Kidney (tissue), 14 donors: ENCODE results near the gene MYOZ3. TPM values are rescaled to one million over a fixed set of nuclear protein-coding genes. Genes with fewer than 3 reads are reported as not detected.

Experiments used
- DNase-seq, 5 donors: peaks; one replicate each; pipeline ENCODE4 v3.0.0-alpha.2; 2013 to 2020
- FAIRE-seq: peaks from 2 replicates; lab custom pipeline; 2012; peaks lifted over from hg19 to GRCh38; lab: Jason Lieb, UNC
- H3K27ac ChIP-seq, 2 donors: one replicate each; pipeline ENCODE4 v1.7.0; 2013; ENCODE audit warnings: low read depth in 2 of 2, low read length in 2 of 2, inconsistent platforms in 1 of 2
- H3K27me3 ChIP-seq: one replicate; pipeline ENCODE4 v1.7.1; 2013; ENCODE audit warnings: low read length, inconsistent platforms; ENCODE audit not compliant: control insufficient read depth, insufficient read depth
- H3K36me3 ChIP-seq, 3 donors: one replicate each; pipeline versions ENCODE4 v1.7.0 to v1.7.1; 2013; ENCODE audit warnings: low read length in 3 of 3, control low read depth in 1 of 3, inconsistent platforms in 1 of 3; ENCODE audit not compliant: insufficient read depth in 3 of 3, control insufficient read depth in 2 of 3
- H3K4me1 ChIP-seq, 3 donors: one replicate each; pipeline versions ENCODE4 v1.7.0 to v1.7.1; 2013; ENCODE audit warnings: low read length in 3 of 3, inconsistent platforms in 1 of 3, low read depth in 1 of 3; ENCODE audit not compliant: control insufficient read depth in 2 of 3, insufficient read depth in 2 of 3
- H3K4me3 ChIP-seq, 3 donors: one replicate each; pipeline versions ENCODE4 v1.7.0 to v1.8.1; 2013; ENCODE audit warnings: low read length in 3 of 3, control low read depth in 1 of 3, inconsistent platforms in 1 of 3
- H3K9ac ChIP-seq, 3 donors: one replicate each; pipeline versions ENCODE4 v1.7.0 to v1.7.1; 2013; ENCODE audit warnings: low read length in 3 of 3, control low read depth in 1 of 3, inconsistent platforms in 1 of 3
- H3K9me3 ChIP-seq, 3 donors: one replicate each; pipeline versions ENCODE4 v1.7.0 to v1.7.1; 2013; ENCODE audit warnings: low read length in 3 of 3, control low read depth in 1 of 3, inconsistent platforms in 1 of 3; ENCODE audit not compliant: control insufficient read depth in 2 of 3, insufficient read depth in 1 of 3
- intact Hi-C: fragments of 100-400 bp; cut with DNase I; formaldehyde crosslinking; loops from one replicate; pipeline ENCODE4 v1.11.1; 2022
- polyA plus RNA-seq: library from polyadenylated mRNA; stranded (reverse); fragments of 350-450 nt; fragmentation: Illumina TruSeq; extraction: RNeasy Lipid Tissue Mini Kit (QIAGEN cat#74804); gene quantifications from one replicate; pipeline ENCODE4 v1.2.3, GENCODE V29; 2014; ENCODE audit warnings: low read depth, low replicate concordance; ENCODE audit not compliant: insufficient read depth
- total RNA-seq: library from RNA; stranded (reverse); fragmentation: NEBNext Ultra II Directional; extraction: Animal tissue kit (Norgen Biotek cat#: 25700); gene quantifications from one replicate; pipeline ENCODE4 v1.2.1, GENCODE V29; 2021
- TF ChIP-seq, protein P1 (sequence below): IDR thresholded peaks from 3 replicates; pipeline ENCODE4 v1.5.1; 2012; ENCODE audit warnings: mild to moderate bottlenecking, moderate library complexity, borderline replicate concordance; ENCODE audit not compliant: insufficient read depth; ENCODE audit errors: extremely low read depth
- donor health status: control.
- donor health status: control.
- donor health status: control.
- donor health status: control.
- donor health status: control.
- donor health status: DM: yes; HTN: yes; CAD: no.
- donor health status: Normal renal cell carcinoma (clear cell type).

MYOZ3 gene
- total and polyA plus RNA-seq, 2 donors from 2014 or later, result 0.66 to 1.3 TPM

DNA sequence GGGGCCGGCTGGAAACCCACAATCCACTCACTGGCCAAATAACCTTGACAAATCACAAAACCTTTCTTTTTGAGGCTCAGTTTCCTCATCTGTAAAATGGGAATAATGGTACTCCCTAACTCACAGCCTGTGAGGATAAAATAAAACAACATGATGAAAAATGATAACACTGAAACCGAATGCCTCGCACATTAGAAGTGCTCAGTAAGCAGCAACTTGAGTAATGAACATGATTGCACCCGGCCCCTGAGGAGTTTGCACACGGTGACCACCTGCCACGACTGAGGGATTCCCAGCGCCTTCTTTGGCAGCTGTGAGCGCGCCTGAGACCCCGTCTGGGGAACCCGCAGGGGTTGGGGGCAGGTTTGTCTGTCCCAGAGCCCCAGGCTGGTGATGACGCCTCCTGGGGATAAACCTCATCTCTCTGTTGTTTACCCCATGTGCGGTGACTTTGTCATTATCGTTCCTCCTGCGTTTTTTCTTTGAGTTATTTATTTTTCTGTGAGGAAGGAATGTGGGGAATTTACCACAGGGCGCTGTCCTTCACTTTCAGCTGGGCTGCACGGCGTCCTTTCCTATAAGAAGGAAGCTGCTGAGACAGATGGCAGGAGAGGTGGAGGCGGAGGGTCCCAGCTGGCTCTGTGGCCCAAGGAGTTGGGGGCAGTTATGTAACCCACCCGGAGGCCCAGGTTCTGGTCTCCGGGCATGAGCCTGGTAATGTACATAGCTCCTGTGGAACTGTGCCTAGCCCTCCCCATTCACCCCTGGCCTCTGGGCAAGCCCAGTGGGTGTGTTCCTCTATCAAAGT is 23.6 kb upstream of the MYOZ3 start:
- Histone ChIP-seq H3K36me3 (no peaks in the 10 kb centered on the region), H3K27me3 (no peaks in the 10 kb centered on the region), H3K27ac (peak overlapping the region in 1 of 2 donors; percentile 71), H3K4me1 (peaks cover 0 to 40% (median 35%) of the 10 kb centered on the region in 3 donors), H3K9ac (no peak overlapping the region), H3K9me3 (no peaks in the 10 kb centered on the region), H3K4me3 (no peak overlapping the region)
- TF ChIP-seq, protein P1, sequence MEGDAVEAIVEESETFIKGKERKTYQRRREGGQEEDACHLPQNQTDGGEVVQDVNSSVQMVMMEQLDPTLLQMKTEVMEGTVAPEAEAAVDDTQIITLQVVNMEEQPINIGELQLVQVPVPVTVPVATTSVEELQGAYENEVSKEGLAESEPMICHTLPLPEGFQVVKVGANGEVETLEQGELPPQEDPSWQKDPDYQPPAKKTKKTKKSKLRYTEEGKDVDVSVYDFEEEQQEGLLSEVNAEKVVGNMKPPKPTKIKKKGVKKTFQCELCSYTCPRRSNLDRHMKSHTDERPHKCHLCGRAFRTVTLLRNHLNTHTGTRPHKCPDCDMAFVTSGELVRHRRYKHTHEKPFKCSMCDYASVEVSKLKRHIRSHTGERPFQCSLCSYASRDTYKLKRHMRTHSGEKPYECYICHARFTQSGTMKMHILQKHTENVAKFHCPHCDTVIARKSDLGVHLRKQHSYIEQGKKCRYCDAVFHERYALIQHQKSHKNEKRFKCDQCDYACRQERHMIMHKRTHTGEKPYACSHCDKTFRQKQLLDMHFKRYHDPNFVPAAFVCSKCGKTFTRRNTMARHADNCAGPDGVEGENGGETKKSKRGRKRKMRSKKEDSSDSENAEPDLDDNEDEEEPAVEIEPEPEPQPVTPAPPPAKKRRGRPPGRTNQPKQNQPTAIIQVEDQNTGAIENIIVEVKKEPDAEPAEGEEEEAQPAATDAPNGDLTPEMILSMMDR, result no peak
- FAIRE-seq (no peak), DNase-seq (peak in 4 of 5 donors; percentile 72 to 88 (median 76))
- intact Hi-C loops, result no loop called here

- DNase-seq (no peak), FAIRE-seq (no peak)
- Histone ChIP-seq H3K27me3 (no peaks in the 10 kb centered on the region), H3K36me3 (no peaks in the 10 kb centered on the region), H3K9me3 (no peaks in the 10 kb centered on the region), H3K4me1 (peaks cover 0 to 46% (median 38%) of the 10 kb centered on the region in 3 donors), H3K4me3 (no peak overlapping the region), H3K27ac (peak overlapping the region; percentile 48 to 71), H3K9ac (peak overlapping the region in 1 of 3 donors; percentile 22)
- intact Hi-C loops, result no loop called here
- TF ChIP-seq, protein P1, result no peak
Measured at GRCh38 chr5:150638053-150638444, 23.0 kb upstream of the MYOZ3 start.

- H3K4me1 ChIP-seq, result peaks cover 0 to 48% (median 41%) of the 10 kb centered on the region in 3 donors
- DNase-seq (peak in 1 of 5 donors; percentile 49), FAIRE-seq (no peak)
- TF ChIP-seq, protein P1, result no peak
- H3K27me3 ChIP-seq, result no peaks in the 10 kb centered on the region
- H3K27ac ChIP-seq, result peak overlapping the region; percentile 48 to 93
- H3K36me3 ChIP-seq, result no peaks in the 10 kb centered on the region
- peak overlapping the region in 1 of 3 donors; percentile 22 for H3K9ac ChIP-seq
- intact Hi-C loops, result no loop called here
- H3K9me3 ChIP-seq, result no peaks in the 10 kb centered on the region
- H3K4me3 ChIP-seq, result no peak overlapping the region
Measured at GRCh38 chr5:150638488-150639376, 22.3 kb upstream of the MYOZ3 start.
